K562 (cell line): ENCODE results near the gene HP1BP3. TPM values are rescaled to one million over a fixed set of nuclear protein-coding genes. Genes with fewer than 3 reads are reported as not detected.

Source experiments
- CCNT2 ChIP-seq: IDR thresholded peaks from 2 replicates; pipeline ENCODE4 v1.6.1; 2011; ENCODE audit warnings: borderline replicate concordance, low read depth, mild to moderate bottlenecking, moderate library complexity, mixed read lengths, low read length; ENCODE audit not compliant: insufficient read length; ENCODE audit errors: extremely low read depth
- E2F3 ChIP-seq: fragments of 250-450 bp; sonication (Bioruptor Pico); IDR thresholded peaks from 2 replicates; pipeline ENCODE4 v1.4.0; 2020; ENCODE audit warnings: mild to moderate bottlenecking
- EP400 ChIP-seq: fragments of 450-650 bp; IDR thresholded peaks from 2 replicates; pipeline ENCODE4 v1.6.1; 2017; ENCODE audit warnings: antibody characterized with exemption, mild to moderate bottlenecking, moderate library complexity
- ETS1 ChIP-seq: conservative IDR thresholded peaks from 2 replicates; pipeline ENCODE4 v1.6.1; 2011; ENCODE audit warnings: low read depth, mild to moderate bottlenecking, low read length; ENCODE audit not compliant: control insufficient read depth
- HEY1 ChIP-seq: fragments of 250-450 bp; sonication (Bioruptor Pico); IDR thresholded peaks from 2 replicates; pipeline ENCODE4 v1.5.0; 2020; ENCODE audit warnings: mild to moderate bottlenecking, moderate library complexity, borderline replicate concordance
- MITF ChIP-seq: IDR thresholded peaks from 2 replicates; pipeline ENCODE4 v1.6.1; 2014; ENCODE audit warnings: antibody characterized with exemption
- POLR2AphosphoS5 ChIP-seq: IDR thresholded peaks from 2 replicates; pipeline ENCODE4 v1.6.1; 2011; ENCODE audit warnings: mild to moderate bottlenecking, low read depth, low read length, moderate library complexity; ENCODE audit not compliant: control insufficient read depth, insufficient read depth
- SAFB ChIP-seq: fragments of 200-400 bp; formaldehyde crosslinking; IDR thresholded peaks from 2 replicates; pipeline ENCODE4 v1.6.1; 2017; ENCODE audit warnings: low read depth, low read length, borderline replicate concordance
- SREBF2 ChIP-seq: sonication (generic); formaldehyde crosslinking; IDR thresholded peaks from 2 replicates; pipeline ENCODE4 v1.4.0; 2020; ENCODE audit warnings: mild to moderate bottlenecking, missing genetic modification reagents
- TAF1 ChIP-seq: IDR thresholded peaks from 2 replicates; pipeline ENCODE4 v1.6.1; 2011; ENCODE audit warnings: mild to moderate bottlenecking, low read length, moderate library complexity; ENCODE audit not compliant: insufficient read depth, control insufficient read depth, severe bottlenecking; ENCODE audit errors: extremely low read depth
- TOE1 ChIP-seq, 2 experiments: fragments of 450-650 bp in 1 of 2; sonication (generic) in 1 of 2; formaldehyde crosslinking in 1 of 2; IDR thresholded peaks; 2 replicates each; pipeline versions ENCODE4 v1.7.1 to v1.8.0; 2016 to 2022; ENCODE audit warnings: borderline replicate concordance in 2 of 2, mild to moderate bottlenecking in 2 of 2, antibody characterized with exemption in 1 of 2, inconsistent platforms in 1 of 2, low read depth in 1 of 2, missing genetic modification reagents in 1 of 2, moderate library complexity in 1 of 2
- TRIM25 ChIP-seq: fragments of 450-650 bp; IDR thresholded peaks from 2 replicates; pipeline ENCODE4 v1.7.0; 2016; ENCODE audit warnings: borderline replicate concordance
- ZBED1 ChIP-seq: IDR thresholded peaks from 2 replicates; pipeline ENCODE4 v1.6.1; 2014
- ZFP91 ChIP-seq: sonication (generic); formaldehyde crosslinking; IDR thresholded peaks from 2 replicates; pipeline ENCODE4 v1.8.0; 2022; ENCODE audit warnings: mild to moderate bottlenecking, missing genetic modification reagents
- ZNF197 ChIP-seq: fragments of 200-800 bp; sonication (Bioruptor generic); IDR thresholded peaks from 2 replicates; pipeline ENCODE4 v1.6.1; 2016; ENCODE audit warnings: low read depth, missing genetic modification characterization, missing compliant biosample characterization
- ZNF507 ChIP-seq: conservative IDR thresholded peaks from 2 replicates; pipeline ENCODE4 v1.6.1; 2017; ENCODE audit warnings: missing genetic modification characterization, missing compliant biosample characterization
- ZNF511 ChIP-seq: sonication (generic); formaldehyde crosslinking; IDR thresholded peaks from 2 replicates; pipeline ENCODE4 v1.8.0; 2022; ENCODE audit warnings: mild to moderate bottlenecking, missing genetic modification reagents
- ZNF707 ChIP-seq: fragments of 250-450 bp; sonication (Bioruptor Pico); conservative IDR thresholded peaks from 2 replicates; pipeline ENCODE4 v1.8.0; 2022; ENCODE audit warnings: inconsistent platforms, mild to moderate bottlenecking, moderate library complexity
- ZNF75A ChIP-seq: fragments of 450-650 bp; formaldehyde crosslinking; IDR thresholded peaks from 2 replicates; pipeline ENCODE4 v1.4.0; 2020; ENCODE audit warnings: mild to moderate bottlenecking
- polyA plus RNA-seq, 8 experiments: library from polyadenylated mRNA; depleted of rRNA in 4 of 8; stranded (reverse) in 5 of 8; unstranded in 3 of 8; fragments of >200 nt; fragmentation: Nextera tagmentation in 2 of 8; fragmentation: Illumina TruSeq in 1 of 8; extraction: Ambion mirVana in 2 of 8; extraction: Trizol in 1 of 8; gene quantifications; 2 replicates each; pipeline versions ENCODE4 v1.2.1 to v1.2.3, GENCODE V29; 2011 to 2014; ENCODE audit warnings: inconsistent platforms in 1 of 8, missing spikeins in 1 of 8
- total RNA-seq, 7 experiments: library from RNA; depleted of rRNA in 6 of 7; stranded (reverse); fragments of >200 nt in 6 of 7; fragmentation: Illumina TruSeq in 2 of 7; extraction: Trizol in 2 of 7; gene quantifications; 2 replicates each; pipeline versions ENCODE4 v1.2.1 to v1.2.3, GENCODE V29; 2011 to 2021; ENCODE audit warnings: low replicate concordance in 1 of 7

HP1BP3 gene
- total and polyA plus RNA-seq, 9 of the 15 experiments (the other 6 are each of a cell fraction or from before 2014, with no cell fraction given): 57.3 to 513 (median 240) TPM

GRCh38 chr1:20787029-20787839 lies at the start of gene HP1BP3 (continued):
- peak; percentile 47 for TF ChIP-seq CCNT2
- TF ChIP-seq ZNF197 (CRISPR knock-in tag): peak; percentile 83
- peak; percentile 51; the same call in 1 of the 2 replicates for TF ChIP-seq EP400
- TF ChIP-seq HEY1 (CRISPR knock-in tag): no peak
- TF ChIP-seq MITF: 0 out of 2 replicates have a peak, but pooled peaks have one; percentile 4
- peak; percentile 42; the same call in 1 of the 2 replicates for TF ChIP-seq ETS1
- no peak for TF ChIP-seq ZNF75A (CRISPR knock-in tag)
- no peak for TF ChIP-seq ZNF507 (tag)
- no peak; the same call in 1 of the 2 replicates for TF ChIP-seq E2F3 (CRISPR knock-in tag)
- TF ChIP-seq ZNF707: no peak
- TF ChIP-seq POLR2AphosphoS5: peak; percentile 43
- 0 out of 2 replicates have a peak, but pooled peaks have one; percentile 14 for TF ChIP-seq ZBED1
- no peak for TF ChIP-seq SREBF2 (CRISPR knock-in tag)
- TF ChIP-seq TAF1: peak; percentile 74
- TF ChIP-seq TRIM25: no peak
- peak; percentile 52; the same call in 1 of the 2 replicates for TF ChIP-seq ZNF511 (CRISPR knock-in tag)
- 0 out of 2 replicates have a peak, but pooled peaks have one; percentile 34 for TF ChIP-seq TOE1 (IDR thresholded peaks at IDR 0.05; ENCODE audit: borderline replicate concordance)
- TF ChIP-seq TOE1 (CRISPR knock-in tag; IDR thresholded peaks at IDR 0.05; ENCODE audit: borderline replicate concordance, low read depth): no peak
- TF ChIP-seq SAFB: peak; percentile 95
- TF ChIP-seq ZFP91: no peak
